Coronary artery (tissue), 2 donors: Measurements from ENCODE around the gene DOCK11.

Experiments used
- DNase-seq: peaks from one replicate; pipeline ENCODE4 v3.0.0-alpha.2; 2017; ENCODE audit warnings: low spot score
- H3K27ac ChIP-seq, 2 donors: fragments of 200-600 bp; sonication (generic); one replicate each; pipeline ENCODE4 v1.5.1; 2016 to 2019
- H3K4me3 ChIP-seq: fragments of 200-600 bp; sonication (generic); 2 replicates; pipeline ENCODE4 v1.5.1; 2016; ENCODE audit warnings: mild to moderate bottlenecking, moderate library complexity
- CTCF ChIP-seq: fragments of 200-600 bp; sonication (generic); IDR thresholded peaks from one replicate; pipeline ENCODE4 v1.5.1; 2019; ENCODE audit warnings: antibody characterized with exemption

DOCK11 gene

GRCh38 chrX:118541482-118541881 lies 45.9 kb downstream of the DOCK11 start:
- no peak overlapping the region for H3K27ac ChIP-seq
- TF ChIP-seq CTCF: no peak
- no peak overlapping the region for H3K4me3 ChIP-seq
- DNase-seq: no peak

GRCh38 chrX:118545510-118545909 lies 49.9 kb downstream of the DOCK11 start:
- H3K27ac ChIP-seq: no peak overlapping the region
- no peak for TF ChIP-seq CTCF
- no peak overlapping the region for H3K4me3 ChIP-seq
- no peak for DNase-seq

- TF ChIP-seq CTCF: no peak
- no peak overlapping the region for H3K27ac ChIP-seq
- H3K4me3 ChIP-seq: no peak overlapping the region
- no peak for DNase-seq
These were observed 53.2 kb downstream of the DOCK11 start for GRCh38 chrX:118548841-118549240.

- Histone ChIP-seq H3K4me3 (no peak overlapping the region), H3K27ac (no peak overlapping the region)
- no peak for DNase-seq
- no peak for TF ChIP-seq CTCF
These were observed 55.2 kb downstream of the DOCK11 start for GRCh38 chrX:118550792-118551191.

- no peak for TF ChIP-seq CTCF
- no peak for DNase-seq
- H3K4me3 ChIP-seq: no peak overlapping the region
- no peak overlapping the region for H3K27ac ChIP-seq
These were observed 55.8 kb downstream of the DOCK11 start for GRCh38 chrX:118551426-118551825.

GRCh38 chrX:118552121-118552900 lies 56.7 kb downstream of the DOCK11 start:
- H3K4me3 ChIP-seq: no peak overlapping the region
- H3K27ac ChIP-seq: no peak overlapping the region
- TF ChIP-seq CTCF: no peak
- no peak for DNase-seq

GRCh38 chrX:118553042-118553710 lies 57.6 kb downstream of the DOCK11 start:
- no peak for DNase-seq
- TF ChIP-seq CTCF: no peak

More at GRCh38 chrX:118553042-118553710, 57.6 kb downstream of the DOCK11 start:
- H3K27ac ChIP-seq: no peak overlapping the region
- no peak overlapping the region for H3K4me3 ChIP-seq
